ENCODE results near the gene RANBP1. TPM values are rescaled to one million over a fixed set of nuclear protein-coding genes. Genes with fewer than 3 reads are reported as not detected.

Gene RANBP1
- polyA plus RNA-seq, 12 donors: 93.8 to 227 (median 107) TPM; not detected in 1

DNA sequence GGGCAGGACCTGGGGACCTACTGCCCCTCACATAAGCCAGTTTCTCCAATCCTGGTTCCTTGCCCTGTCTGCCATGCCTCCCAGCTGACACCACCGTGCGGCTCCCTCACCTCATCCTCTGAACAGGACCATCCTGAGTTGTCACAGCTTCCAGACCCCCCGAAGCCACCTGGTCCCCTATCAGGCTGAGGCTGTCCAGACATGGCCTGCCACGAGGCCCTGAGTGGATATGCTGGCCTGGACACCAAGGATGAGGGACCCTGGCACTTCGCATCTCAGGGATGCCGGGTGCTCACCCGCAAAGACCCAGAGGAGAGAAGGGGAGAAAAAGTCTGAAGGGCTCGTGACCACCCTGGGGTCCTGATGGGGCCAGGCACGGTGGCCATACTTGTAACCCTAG lies 50.8 kb downstream of the RANBP1 start:
- no peak for DNase-seq

GRCh38 chr22:20167643-20168322 lies 51.9 kb downstream of the RANBP1 start:
- DNase-seq: no peak

- DNase-seq: no peak
These were observed 53.4 kb downstream of the RANBP1 start for GRCh38 chr22:20169253-20169822.

DNA sequence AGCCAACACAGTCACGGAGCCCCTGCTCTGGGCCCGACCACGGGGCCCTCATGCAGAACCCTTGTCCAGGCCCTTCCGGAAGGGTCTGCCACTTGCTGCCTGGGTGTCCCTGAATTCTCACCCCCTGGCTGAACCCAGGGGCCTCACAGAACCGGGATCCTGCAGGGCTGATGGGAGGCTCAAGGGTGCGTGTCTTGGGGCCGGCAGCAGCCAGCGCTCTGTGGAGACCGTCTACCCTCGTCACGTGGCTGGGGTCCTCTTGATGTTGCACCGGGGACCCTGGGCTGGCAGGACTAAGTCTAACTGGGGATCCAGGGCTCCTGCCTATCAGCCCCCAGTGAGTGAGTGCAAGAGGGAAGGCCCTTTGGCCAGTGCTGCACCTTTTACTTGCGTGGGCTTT lies 54.3 kb downstream of the RANBP1 start:
- DNase-seq: no peak

DNA sequence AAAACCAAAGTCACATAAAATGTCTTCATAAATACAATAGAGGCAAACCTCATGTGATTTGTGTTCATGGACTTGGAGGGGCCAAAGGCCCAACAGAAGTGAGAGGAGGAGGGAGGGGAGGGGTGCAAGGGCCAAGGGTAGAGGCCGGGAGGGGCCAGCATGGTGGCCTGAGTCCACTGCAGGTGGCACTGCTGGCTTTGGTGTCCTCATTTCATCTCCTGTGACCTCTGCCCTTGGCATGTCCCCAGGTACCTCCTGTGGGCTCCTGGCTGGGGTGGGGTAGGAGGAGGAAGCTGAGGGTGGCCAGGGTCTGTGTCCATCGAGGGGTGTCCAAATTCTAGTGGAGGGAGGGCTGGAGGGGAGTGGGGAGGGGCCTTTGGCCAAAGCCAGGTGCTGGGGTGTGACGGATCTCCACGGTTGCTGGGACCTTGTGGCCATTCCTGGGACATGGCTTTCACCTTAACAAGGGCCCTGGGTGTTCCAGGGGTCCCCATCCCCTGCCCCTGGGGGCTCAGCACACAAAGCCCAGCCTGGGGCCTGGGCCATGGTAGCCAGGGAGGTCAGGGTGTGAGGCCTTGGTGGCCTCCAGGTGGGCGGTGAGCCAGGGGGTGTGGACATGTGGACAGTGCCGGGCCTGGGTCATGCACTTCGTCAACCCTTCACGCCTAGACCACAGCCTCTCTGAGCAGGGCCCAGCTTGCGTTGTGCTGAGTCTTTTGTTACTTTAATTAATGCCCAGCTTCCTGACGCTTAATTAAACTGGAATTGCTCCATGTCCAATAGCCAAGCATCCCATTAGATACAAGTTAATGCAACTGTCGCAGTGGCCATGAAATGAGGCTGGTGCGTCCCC lies 55.6 kb downstream of the RANBP1 start:
- DNase-seq: no peak

DNA sequence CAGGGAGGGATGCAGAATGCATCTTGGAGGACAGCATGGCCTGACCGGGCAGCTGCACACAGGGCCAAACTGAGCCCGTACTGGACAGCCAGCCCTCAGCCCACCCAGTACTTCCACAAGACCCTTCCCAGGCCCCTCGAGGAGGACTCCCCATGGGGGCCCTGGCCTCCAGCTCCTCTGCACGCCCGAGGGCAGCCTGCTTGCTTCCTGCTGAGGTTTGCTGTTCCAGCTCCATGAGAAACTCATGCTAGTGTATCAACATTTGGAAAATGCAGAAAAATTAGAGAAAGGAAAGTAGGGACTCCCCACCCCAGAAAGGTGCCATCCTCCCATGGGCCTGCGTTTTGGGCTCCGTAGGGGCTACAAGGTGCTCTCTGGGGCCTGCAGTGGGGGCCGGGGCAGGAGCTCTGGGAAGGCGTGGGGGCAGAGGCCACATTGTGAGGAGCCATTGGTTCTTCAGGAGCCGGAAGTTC lies 56.3 kb downstream of the RANBP1 start:
- DNase-seq: no peak

DNA sequence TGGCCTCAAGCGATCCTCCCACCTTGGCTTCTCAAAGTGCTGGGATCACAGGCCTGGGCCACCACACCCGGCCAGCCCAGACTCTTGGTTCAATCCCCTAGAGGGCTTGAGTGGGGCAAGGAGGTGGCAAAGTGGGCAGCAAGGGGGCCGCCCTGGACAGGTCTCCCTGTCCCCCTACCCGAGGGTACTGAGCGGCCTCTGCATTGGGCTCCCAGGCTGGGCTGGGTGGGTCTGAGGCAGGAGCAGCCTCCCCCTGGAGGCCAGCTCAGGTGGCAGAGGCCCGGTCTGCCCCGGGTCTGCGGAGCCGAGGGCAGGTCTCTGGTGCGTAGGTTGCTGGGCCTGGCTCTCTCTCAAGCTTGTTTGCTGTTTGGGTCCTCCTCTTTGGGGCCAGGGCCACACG lies 57.3 kb downstream of the RANBP1 start:
- no peak for DNase-seq

GRCh38 chr22:20173772-20174171 lies 57.9 kb downstream of the RANBP1 start:
- no peak for DNase-seq

DNA sequence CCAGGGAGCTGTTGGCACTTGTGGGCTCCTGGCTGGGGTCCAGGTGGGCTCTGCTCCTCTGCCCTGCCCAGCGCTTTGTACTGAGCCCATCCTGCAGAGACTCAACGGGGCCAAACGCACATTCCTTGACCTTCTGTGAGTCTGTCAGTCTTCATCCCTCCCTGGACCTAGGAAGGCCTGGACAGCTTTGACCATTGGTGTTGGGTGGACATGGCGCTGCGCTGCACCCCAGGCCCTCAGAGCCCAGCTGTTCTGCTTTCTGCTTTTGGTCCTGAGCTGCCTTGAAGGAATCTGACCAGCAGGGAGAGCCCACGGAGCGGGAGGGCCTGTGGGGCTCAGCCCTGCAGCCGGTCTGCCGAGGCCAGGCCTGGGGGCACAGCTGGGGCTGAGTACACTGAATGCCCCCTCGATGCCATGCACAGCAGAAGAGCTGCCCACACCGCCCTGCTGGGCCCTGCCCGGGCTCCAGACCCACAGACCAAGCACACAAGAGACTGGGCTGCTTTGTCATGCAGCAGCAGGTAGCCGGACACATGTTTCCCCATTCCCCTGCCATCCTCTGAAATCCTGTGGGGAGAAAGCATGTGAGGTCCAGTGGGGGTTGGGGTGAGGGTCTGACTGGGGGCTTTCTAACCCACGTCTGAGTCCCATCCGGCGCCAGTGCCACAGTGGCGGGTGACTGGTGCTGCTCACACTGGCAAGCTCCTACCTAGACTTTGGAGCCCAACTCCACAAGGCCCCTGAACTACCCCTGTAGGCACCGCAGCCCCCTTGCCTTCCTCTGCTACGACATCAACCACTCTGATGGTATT lies 59.1 kb downstream of the RANBP1 start:
- DNase-seq: no peak

- DNase-seq: no peak
These were observed 59.6 kb downstream of the RANBP1 start for GRCh38 chr22:20175597-20175900.

DNA sequence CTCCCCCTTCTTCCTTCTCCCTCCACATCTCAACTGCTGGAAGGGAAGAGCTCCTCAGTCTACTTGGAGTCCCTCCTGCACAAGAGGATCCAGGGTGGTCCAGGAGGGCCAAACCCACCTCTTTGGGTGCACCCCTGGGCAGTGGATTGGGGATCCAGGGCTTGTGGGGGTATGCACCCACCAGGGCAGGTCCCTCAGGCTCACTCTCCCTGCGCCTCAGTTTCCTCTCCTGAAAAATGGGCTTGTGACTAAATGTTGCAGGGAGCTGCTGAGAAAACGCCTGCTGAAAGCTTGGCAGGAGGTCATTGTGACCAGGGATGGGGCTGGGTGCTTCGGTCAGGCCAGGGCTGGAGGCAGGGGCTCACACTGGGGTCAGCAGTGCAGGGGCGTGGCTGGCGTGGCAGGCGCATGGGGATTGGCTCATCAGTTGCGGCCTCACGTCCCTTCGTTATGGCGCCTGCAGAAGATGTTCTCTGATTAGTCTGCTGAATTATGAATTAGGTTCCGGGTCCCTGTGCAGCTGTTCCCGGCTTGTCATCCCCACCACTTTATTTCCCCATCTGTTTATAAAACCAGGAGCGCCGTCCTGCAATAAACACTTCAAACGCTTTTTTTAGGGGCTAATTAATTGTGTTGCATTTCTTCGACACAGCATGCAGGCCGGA lies 60.6 kb downstream of the RANBP1 start:
- DNase-seq: no peak

Other genes with a start within 250 kb of the RANBP1 start
- gene COMT, start 174.3 kb upstream of the RANBP1 start, polyA plus RNA-seq (ENCODE audit: insufficient read length in 12 of 12): 10 to 100 TPM in 11 of 12 donors, not detected in 1; 54.0 to 93.5 (median 66.3) TPM
- 10 to 100 TPM in 11 of 12 donors, not detected in 1; 12.0 to 24.1 (median 15.1) TPM for gene TXNRD2, start 174.3 kb upstream of the RANBP1 start, polyA plus RNA-seq (ENCODE audit: insufficient read length in 12 of 12)
- 100 to 1,000 TPM in 5 of 12 donors, 10 to 100 TPM in 7; 40.2 to 703 (median 80.3) TPM for gene ARVCF, start 99.3 kb upstream of the RANBP1 start, polyA plus RNA-seq (ENCODE audit: insufficient read length in 12 of 12)
- gene TANGO2, start 95.0 kb upstream of the RANBP1 start, polyA plus RNA-seq (ENCODE audit: insufficient read length in 12 of 12): 10 to 100 TPM in 3 of 12 donors, 1 to 10 TPM in 8, not detected in 1; 6.4 to 15.0 (median 9.1) TPM
- 10 to 100 TPM in 11 of 12 donors, not detected in 1; 25.1 to 50.1 (median 36.7) TPM for gene DGCR8, start 35.9 kb upstream of the RANBP1 start, polyA plus RNA-seq (ENCODE audit: insufficient read length in 12 of 12)
- 10 to 100 TPM in 11 of 12 donors, not detected in 1; 30.0 to 61.2 (median 40.1) TPM for gene TRMT2A, start 1.1 kb downstream of the RANBP1 start, polyA plus RNA-seq (ENCODE audit: insufficient read length in 12 of 12)
- gene ZDHHC8, start 15.7 kb downstream of the RANBP1 start, polyA plus RNA-seq (ENCODE audit: insufficient read length in 12 of 12): 10 to 100 TPM in 11 of 12 donors, not detected in 1; 31.6 to 62.1 (median 37.2) TPM
- 1 to 10 TPM in 6 of 12 donors, under 1 TPM in 4, not detected in 2; 0.52 to 2.4 (median 1.2) TPM for gene CCDC188, start 35.0 kb downstream of the RANBP1 start, polyA plus RNA-seq (ENCODE audit: insufficient read length in 12 of 12)
- 10 to 100 TPM in 5 of 12 donors, 1 to 10 TPM in 6, not detected in 1; 5.5 to 23.9 (median 9.7) TPM for gene RTN4R, start 152.2 kb downstream of the RANBP1 start, polyA plus RNA-seq (ENCODE audit: insufficient read length in 12 of 12)
- gene DGCR6L, start 204.0 kb downstream of the RANBP1 start, polyA plus RNA-seq (ENCODE audit: insufficient read length in 12 of 12): 10 to 100 TPM in 11 of 12 donors, not detected in 1; 40.2 to 98.3 (median 46.6) TPM

Measured in muscle of arm (tissue), 12 donors.